NCI-H82 treated with DMSO at 0.1 percent for 48 hours (cell line): Measurements from ENCODE around the gene YIPF4.
"Not testable (repeated sequence)": the region's sequence is repeated elsewhere in the genome, so short reads cannot be mapped to it uniquely, and the experiment has no call there.

Experiments
- DNase-seq: peaks from one replicate; lab custom pipeline; 2025; ENCODE audit not compliant: unreplicated experiment; lab: John Stamatoyannopoulos, UW

YIPF4 gene

GRCh38 chr2:32365679-32366078, 88.0 kb downstream of the YIPF4 start:
- DNase-seq = not testable (repeated sequence)
